ENCODE measurements around the gene PRF1. TPM values are rescaled to one million over a fixed set of nuclear protein-coding genes. Genes with fewer than 3 reads are reported as not detected.

Gene PRF1
- total RNA-seq, 1 experiment from 2014 or later: not detected

- Histone ChIP-seq H3K36me3 (replicated peaks; ENCODE audit: control insufficient read depth, insufficient read depth, low read length) (no peaks in the 10 kb centered on the region), H3K4me3 (ENCODE audit: insufficient read depth, low read depth, low read length) (no peak overlapping the region), H3K27me3 (ENCODE audit: control insufficient read depth, insufficient read depth, low read length) (no peaks in the 10 kb centered on the region)
- DNase-seq: no peak
These were observed 9.6 kb downstream of the PRF1 start for GRCh38 chr10:70592746-70593512.

- DNase-seq: no peak
These were observed 10.3 kb downstream of the PRF1 start for GRCh38 chr10:70592186-70592735.

GRCh38 chr10:70590655-70591416, 11.7 kb downstream of the PRF1 start:
- no peak for DNase-seq
- Histone ChIP-seq H3K4me3 (ENCODE audit: insufficient read depth, low read depth, low read length) (no peak overlapping the region), H3K36me3 (replicated peaks; ENCODE audit: control insufficient read depth, insufficient read depth, low read length) (no peaks in the 10 kb centered on the region), H3K27me3 (ENCODE audit: control insufficient read depth, insufficient read depth, low read length) (no peaks in the 10 kb centered on the region)

More at GRCh38 chr10:70592186-70592735, 10.3 kb downstream of the PRF1 start:
- Histone ChIP-seq H3K27me3 (ENCODE audit: control insufficient read depth, insufficient read depth, low read length) (no peaks in the 10 kb centered on the region), H3K36me3 (replicated peaks; ENCODE audit: control insufficient read depth, insufficient read depth, low read length) (no peaks in the 10 kb centered on the region), H3K4me3 (ENCODE audit: insufficient read depth, low read depth, low read length) (no peak overlapping the region)

GRCh38 chr10:70589762-70590654, 12.5 kb downstream of the PRF1 start:
- no peak overlapping the region for H3K4me3 ChIP-seq (ENCODE audit: insufficient read depth, low read depth, low read length)
- no peaks in the 10 kb centered on the region for H3K36me3 ChIP-seq (replicated peaks; ENCODE audit: control insufficient read depth, insufficient read depth, low read length)
- no peaks in the 10 kb centered on the region for H3K27me3 ChIP-seq (ENCODE audit: control insufficient read depth, insufficient read depth, low read length)
- DNase-seq: no peak

- H3K4me3 ChIP-seq (ENCODE audit: insufficient read depth, low read depth, low read length): no peak overlapping the region
- DNase-seq: no peak
These were observed 13.5 kb downstream of the PRF1 start for GRCh38 chr10:70588859-70589570.

GRCh38 chr10:70588255-70588654, 14.3 kb downstream of the PRF1 start:
- Histone ChIP-seq H3K27me3 (ENCODE audit: control insufficient read depth, insufficient read depth, low read length) (no peaks in the 10 kb centered on the region), H3K36me3 (replicated peaks; ENCODE audit: control insufficient read depth, insufficient read depth, low read length) (no peaks in the 10 kb centered on the region), H3K4me3 (ENCODE audit: insufficient read depth, low read depth, low read length) (no peak overlapping the region)
- DNase-seq: no peak

More at GRCh38 chr10:70588859-70589570, 13.5 kb downstream of the PRF1 start:
- H3K36me3 ChIP-seq (replicated peaks; ENCODE audit: control insufficient read depth, insufficient read depth, low read length): no peaks in the 10 kb centered on the region
- no peaks in the 10 kb centered on the region for H3K27me3 ChIP-seq (ENCODE audit: control insufficient read depth, insufficient read depth, low read length)

- Histone ChIP-seq H3K27me3 (ENCODE audit: control insufficient read depth, insufficient read depth, low read length) (no peaks in the 10 kb centered on the region), H3K36me3 (replicated peaks; ENCODE audit: control insufficient read depth, insufficient read depth, low read length) (no peaks in the 10 kb centered on the region), H3K4me3 (ENCODE audit: insufficient read depth, low read depth, low read length) (no peak overlapping the region)
- DNase-seq: no peak
These were observed 15.4 kb downstream of the PRF1 start for GRCh38 chr10:70587045-70587658.

- Histone ChIP-seq H3K27me3 (ENCODE audit: control insufficient read depth, insufficient read depth, low read length) (no peaks in the 10 kb centered on the region), H3K36me3 (replicated peaks; ENCODE audit: control insufficient read depth, insufficient read depth, low read length) (no peaks in the 10 kb centered on the region), H3K4me3 (ENCODE audit: insufficient read depth, low read depth, low read length) (no peak overlapping the region)
- no peak for DNase-seq
These were observed 16.1 kb downstream of the PRF1 start for GRCh38 chr10:70586348-70586930.

GRCh38 chr10:70585578-70586169, 16.9 kb downstream of the PRF1 start:
- H3K27me3 ChIP-seq (ENCODE audit: control insufficient read depth, insufficient read depth, low read length): no peaks in the 10 kb centered on the region
- DNase-seq: no peak
- H3K4me3 ChIP-seq (ENCODE audit: insufficient read depth, low read depth, low read length): no peak overlapping the region
- no peaks in the 10 kb centered on the region for H3K36me3 ChIP-seq (replicated peaks; ENCODE audit: control insufficient read depth, insufficient read depth, low read length)

- Histone ChIP-seq H3K4me3 (ENCODE audit: insufficient read depth, low read depth, low read length) (no peak overlapping the region), H3K36me3 (replicated peaks; ENCODE audit: control insufficient read depth, insufficient read depth, low read length) (no peaks in the 10 kb centered on the region), H3K27me3 (ENCODE audit: control insufficient read depth, insufficient read depth, low read length) (no peaks in the 10 kb centered on the region)
- peak; percentile 86 for DNase-seq
These were observed 17.5 kb downstream of the PRF1 start for GRCh38 chr10:70584909-70585544.

- Histone ChIP-seq H3K27me3 (ENCODE audit: control insufficient read depth, insufficient read depth, low read length) (no peaks in the 10 kb centered on the region), H3K4me3 (ENCODE audit: insufficient read depth, low read depth, low read length) (no peak overlapping the region), H3K36me3 (replicated peaks; ENCODE audit: control insufficient read depth, insufficient read depth, low read length) (no peaks in the 10 kb centered on the region)
- DNase-seq: no peak
These were observed 18.2 kb downstream of the PRF1 start for GRCh38 chr10:70584366-70584765.

GRCh38 chr10:70583669-70584037, 18.9 kb downstream of the PRF1 start:
- Histone ChIP-seq H3K36me3 (replicated peaks; ENCODE audit: control insufficient read depth, insufficient read depth, low read length) (no peaks in the 10 kb centered on the region), H3K4me3 (ENCODE audit: insufficient read depth, low read depth, low read length) (no peak overlapping the region), H3K27me3 (ENCODE audit: control insufficient read depth, insufficient read depth, low read length) (no peaks in the 10 kb centered on the region)
- DNase-seq: no peak
